ENCODE measurements around the gene S100A10. TPM values are rescaled to one million over a fixed set of nuclear protein-coding genes. Genes with fewer than 3 reads are reported as not detected.

Gene S100A10
- total RNA-seq, 2 donors from 2014 or later: 40.7 to 105 TPM

- H3K27ac ChIP-seq: peak overlapping the region; percentile 0 to 94 (median 88)
- no peak overlapping the region for H3K4me3 ChIP-seq
- DNase-seq (no peak), ATAC-seq (no peak)
- WGBS, 2 donors: 39 to 43% methylated on average over 5 of the region's 5 CpGs
- H3K27me3 ChIP-seq: no peaks in the 10 kb centered on the region
- peaks cover 60% of the 10 kb centered on the region for H3K4me1 ChIP-seq
- no peaks in the 10 kb centered on the region for H3K9me3 ChIP-seq
- peaks cover 0 to 2% of the 10 kb centered on the region in 2 donors for H3K36me3 ChIP-seq (replicated peaks in 1 of 2; ENCODE audit: insufficient read depth in 1 of 2, low read depth in 2 of 2)
- intact Hi-C loops (cut with DNase I): no loop called here
- TF ChIP-seq POLR2A (IDR thresholded peaks at IDR 0.05): no peak
- TF ChIP-seq, protein P1, sequence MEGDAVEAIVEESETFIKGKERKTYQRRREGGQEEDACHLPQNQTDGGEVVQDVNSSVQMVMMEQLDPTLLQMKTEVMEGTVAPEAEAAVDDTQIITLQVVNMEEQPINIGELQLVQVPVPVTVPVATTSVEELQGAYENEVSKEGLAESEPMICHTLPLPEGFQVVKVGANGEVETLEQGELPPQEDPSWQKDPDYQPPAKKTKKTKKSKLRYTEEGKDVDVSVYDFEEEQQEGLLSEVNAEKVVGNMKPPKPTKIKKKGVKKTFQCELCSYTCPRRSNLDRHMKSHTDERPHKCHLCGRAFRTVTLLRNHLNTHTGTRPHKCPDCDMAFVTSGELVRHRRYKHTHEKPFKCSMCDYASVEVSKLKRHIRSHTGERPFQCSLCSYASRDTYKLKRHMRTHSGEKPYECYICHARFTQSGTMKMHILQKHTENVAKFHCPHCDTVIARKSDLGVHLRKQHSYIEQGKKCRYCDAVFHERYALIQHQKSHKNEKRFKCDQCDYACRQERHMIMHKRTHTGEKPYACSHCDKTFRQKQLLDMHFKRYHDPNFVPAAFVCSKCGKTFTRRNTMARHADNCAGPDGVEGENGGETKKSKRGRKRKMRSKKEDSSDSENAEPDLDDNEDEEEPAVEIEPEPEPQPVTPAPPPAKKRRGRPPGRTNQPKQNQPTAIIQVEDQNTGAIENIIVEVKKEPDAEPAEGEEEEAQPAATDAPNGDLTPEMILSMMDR (IDR thresholded peaks at IDR 0.05): no peak
Measured at GRCh38 chr1:151990058-151990855, 3.4 kb downstream of the S100A10 start.

- DNase-seq (peak in 3 of 4 donors; percentile 17 to 61 (median 36)), ATAC-seq (no peak)
- Histone ChIP-seq H3K9me3 (no peaks in the 10 kb centered on the region), H3K27me3 (no peaks in the 10 kb centered on the region), H3K27ac (peak overlapping the region; percentile 0 to 94 (median 64)), H3K4me3 (no peak overlapping the region), H3K4me1 (peaks cover 59% of the 10 kb centered on the region), H3K36me3 (replicated peaks in 1 of 2; ENCODE audit: insufficient read depth in 1 of 2, low read depth in 2 of 2) (peaks cover 0 to 2% of the 10 kb centered on the region in 2 donors)
- intact Hi-C loops (cut with DNase I): no loop called here
- WGBS, 2 donors: 47% methylated on average over 6 of the region's 6 CpGs
- no peak for TF ChIP-seq POLR2A (IDR thresholded peaks at IDR 0.05)
- TF ChIP-seq, protein P1 (IDR thresholded peaks at IDR 0.05): no peak
Measured at GRCh38 chr1:151989211-151989862, 4.3 kb downstream of the S100A10 start.

GRCh38 chr1:151988405-151988923, 5.2 kb downstream of the S100A10 start:
- Histone ChIP-seq H3K27me3 (no peaks in the 10 kb centered on the region), H3K4me1 (peaks cover 51% of the 10 kb centered on the region), H3K9me3 (no peaks in the 10 kb centered on the region), H3K36me3 (replicated peaks in 1 of 2; ENCODE audit: insufficient read depth in 1 of 2, low read depth in 2 of 2) (peaks cover 0 to 2% of the 10 kb centered on the region in 2 donors), H3K4me3 (no peak overlapping the region), H3K27ac (peak overlapping the region in 3 of 4 donors; percentile 40 to 94 (median 88))
- ATAC-seq (no peak), DNase-seq (no peak)
- TF ChIP-seq POLR2A (IDR thresholded peaks at IDR 0.05): no peak
- TF ChIP-seq, protein P1 (IDR thresholded peaks at IDR 0.05): no peak
- intact Hi-C loops (cut with DNase I): no loop called here
- 43 to 49% methylated on average over 2 of the region's 2 CpGs for WGBS, 2 donors

DNA sequence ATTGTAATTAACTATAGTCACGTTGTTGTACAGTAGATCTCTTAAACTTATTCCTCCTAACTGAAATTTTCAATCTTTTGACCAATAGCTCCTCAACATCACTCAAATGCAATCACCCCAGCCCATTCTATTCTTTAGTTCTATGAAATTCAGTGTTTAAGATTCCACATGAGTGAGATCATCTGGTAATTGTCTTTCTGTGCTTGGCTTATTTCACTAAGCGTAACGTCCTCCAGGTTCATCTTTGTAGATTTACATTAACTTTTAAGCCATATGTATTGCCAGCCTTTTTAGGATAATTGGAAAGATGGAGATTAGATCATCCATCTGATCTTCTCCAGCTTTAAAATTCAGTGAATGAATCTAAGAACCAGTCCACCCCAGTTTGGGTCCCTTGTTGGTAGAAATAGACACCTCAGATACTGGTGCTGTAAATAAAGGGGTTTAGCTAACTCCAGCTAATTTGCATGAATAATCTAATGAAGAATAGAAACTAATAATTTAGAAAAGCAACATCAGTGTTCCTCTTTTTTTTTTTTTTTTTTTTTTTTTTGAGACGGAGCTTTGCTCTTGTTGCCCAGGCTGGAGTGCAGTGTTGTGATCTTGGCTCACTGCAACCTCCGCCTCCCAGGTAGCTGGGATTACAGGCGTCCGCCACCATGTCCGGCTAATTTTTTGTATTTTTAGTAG, 7.0 kb downstream of the S100A10 start:
- no peak for DNase-seq
- intact Hi-C loops (cut with DNase I): no loop called here
- Histone ChIP-seq H3K4me3 (no peak overlapping the region), H3K27me3 (no peaks in the 10 kb centered on the region), H3K4me1 (peaks cover 33% of the 10 kb centered on the region), H3K36me3 (replicated peaks in 1 of 2; ENCODE audit: insufficient read depth in 1 of 2, low read depth in 2 of 2) (peaks cover 0 to 4% of the 10 kb centered on the region in 2 donors), H3K9me3 (no peaks in the 10 kb centered on the region), H3K27ac (no peak overlapping the region)
- ATAC-seq: no peak
- TF ChIP-seq, protein P1 (IDR thresholded peaks at IDR 0.05): no peak
- TF ChIP-seq POLR2A (IDR thresholded peaks at IDR 0.05): no peak
- 82 to 83% methylated on average over 8 of the region's 8 CpGs for WGBS, 2 donors

All from body of pancreas (tissue), 4 donors.